ENCODE results near the gene TMEM255B. TPM values are rescaled to one million over a fixed set of nuclear protein-coding genes. Genes with fewer than 3 reads are reported as not detected.
"Not testable (repeated sequence)": the region's sequence is repeated elsewhere in the genome, so short reads cannot be mapped to it uniquely, and the experiment has no call there.

The TMEM255B gene
- total RNA-seq = 2.1 and 2.2 TPM in 2 replicates

DNA sequence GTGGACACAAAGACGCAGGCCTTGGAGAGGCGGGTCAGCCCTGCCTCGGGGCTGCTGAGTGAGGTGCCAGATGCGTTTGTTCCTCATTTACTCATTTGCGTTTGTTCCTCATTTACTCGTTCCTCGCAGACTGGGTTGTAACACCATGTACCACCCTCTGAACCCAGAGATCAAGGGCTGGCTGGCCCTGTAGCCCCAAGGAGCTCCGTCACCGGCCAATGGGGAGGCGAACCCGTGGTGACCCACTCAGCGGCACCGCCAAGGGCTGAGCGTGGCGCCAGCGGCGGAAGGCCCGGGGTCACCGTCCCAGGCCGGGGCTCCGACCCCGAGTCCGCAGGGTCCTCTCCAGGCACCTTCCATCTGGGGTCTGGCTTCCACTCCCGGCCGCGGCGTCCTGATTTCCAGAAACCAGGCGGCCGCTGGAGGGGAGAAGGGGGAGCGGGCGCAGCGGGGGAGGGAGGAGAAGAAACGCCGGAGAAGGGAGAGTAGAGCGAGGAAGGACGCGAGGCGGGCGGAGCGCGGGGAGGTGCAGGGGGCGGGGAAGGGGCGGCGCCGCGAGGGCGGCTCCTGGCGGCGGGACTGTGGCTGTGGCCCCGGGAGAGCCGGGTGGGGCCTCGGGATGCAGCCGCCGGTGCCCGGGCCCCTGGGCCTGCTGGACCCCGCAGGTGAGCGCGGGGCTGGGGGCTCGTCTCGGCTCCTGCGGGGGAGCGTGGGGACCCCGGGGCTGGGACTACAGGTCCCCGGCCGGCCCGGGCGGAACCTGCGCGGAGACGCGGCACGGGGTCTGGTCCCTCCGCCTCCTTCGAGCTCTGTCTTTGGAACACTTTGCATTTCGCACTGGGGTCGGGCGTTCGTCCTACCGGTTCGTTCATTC, at the start of gene TMEM255B:
Gene TMEM255B, plus strand, starts transcription at position 576 of the 874 bp plus-strand sequence. Its CDS starts 44 bp downstream, at position 620.
- intact Hi-C loops (cut with micrococcal nuclease) = no loop called here
- Mint-ChIP-seq H3K27ac (no peak within 1 kb of the TSS), H3K27me3 (ENCODE audit: low read depth) (peaks cover 44% of the 10 kb centered on the region)

DNA sequence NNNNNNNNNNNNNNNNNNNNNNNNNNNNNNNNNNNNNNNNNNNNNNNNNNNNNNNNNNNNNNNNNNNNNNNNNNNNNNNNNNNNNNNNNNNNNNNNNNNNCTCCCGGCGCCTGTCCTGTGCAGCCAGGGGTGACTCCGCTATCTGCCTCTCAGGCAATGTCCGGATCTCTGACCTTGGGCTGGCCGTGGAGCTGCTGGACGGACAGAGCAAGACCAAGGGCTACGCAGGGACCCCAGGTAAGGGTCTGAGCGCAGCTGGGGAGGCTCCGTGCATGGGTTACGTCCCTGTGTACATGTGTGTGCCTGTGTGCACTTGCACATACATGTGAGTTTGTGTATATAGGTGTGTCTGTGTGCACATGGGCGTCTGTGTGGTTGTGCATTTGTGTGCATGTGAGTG, 36.1 kb upstream of the TMEM255B start:
- no peak for DNase-seq (ENCODE audit: low spot score)
- Mint-ChIP-seq H3K27me3 (ENCODE audit: low read depth) (no peaks in the 10 kb centered on the region), H3K36me3 (ENCODE audit: low read depth) (no peaks in the 10 kb centered on the region), H3K9me3 (no peaks in the 10 kb centered on the region), H3K4me1 (ENCODE audit: low read depth) (peaks cover 4% of the 10 kb centered on the region), H3K27ac (no peak overlapping the region), H3K4me3 (ENCODE audit: low read depth) (no peak overlapping the region)
- intact Hi-C loops (cut with micrococcal nuclease) = no loop called here

More for the DNA sequence above, at the start of gene TMEM255B:
- Mint-ChIP-seq H3K4me1 (ENCODE audit: low read depth) (peaks cover 14% of the 10 kb centered on the region), H3K9me3 (no peaks in the 10 kb centered on the region), H3K4me3 (ENCODE audit: low read depth) (peak within 1 kb of the TSS; percentile 85), H3K36me3 (ENCODE audit: low read depth) (no peaks in the 10 kb centered on the region)
- peak; percentile 60 for DNase-seq (ENCODE audit: low spot score)

DNA sequence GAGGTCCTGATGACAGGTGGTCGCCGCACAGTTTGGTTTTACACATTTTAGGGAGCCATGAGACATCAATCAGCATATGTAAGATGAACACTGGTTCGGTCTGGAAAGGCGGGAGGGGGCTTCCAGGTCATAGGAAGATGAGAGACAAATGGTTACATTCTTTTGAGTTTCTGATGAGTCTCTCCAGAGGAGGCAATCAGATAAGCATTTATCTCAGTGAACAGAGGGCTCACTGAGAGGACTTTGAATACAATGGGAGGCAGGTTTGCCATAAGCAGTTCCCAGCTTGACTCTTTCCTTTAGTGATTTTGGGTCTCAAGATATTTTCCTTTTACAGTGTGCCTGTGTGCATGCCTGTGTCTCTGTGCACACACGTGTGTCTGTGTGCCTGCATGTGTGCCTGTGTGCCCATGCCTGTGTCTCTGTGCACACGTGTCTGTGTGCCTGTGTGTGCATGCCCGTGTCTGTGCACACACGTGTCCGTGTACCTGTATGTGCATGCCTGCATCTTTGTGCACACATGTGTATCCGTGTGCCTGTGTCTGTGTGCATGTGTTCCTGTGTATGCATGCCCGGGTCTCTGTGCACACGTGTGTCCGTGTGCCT, 35.5 kb upstream of the TMEM255B start:
- Mint-ChIP-seq H3K36me3 (ENCODE audit: low read depth) (no peaks in the 10 kb centered on the region), H3K9me3 (no peaks in the 10 kb centered on the region), H3K27ac (no peak overlapping the region), H3K4me1 (ENCODE audit: low read depth) (peaks cover 4% of the 10 kb centered on the region), H3K27me3 (ENCODE audit: low read depth) (no peaks in the 10 kb centered on the region), H3K4me3 (ENCODE audit: low read depth) (no peak overlapping the region)
- intact Hi-C loops (cut with micrococcal nuclease) = no loop called here
- no peak for DNase-seq (ENCODE audit: low spot score)

DNA sequence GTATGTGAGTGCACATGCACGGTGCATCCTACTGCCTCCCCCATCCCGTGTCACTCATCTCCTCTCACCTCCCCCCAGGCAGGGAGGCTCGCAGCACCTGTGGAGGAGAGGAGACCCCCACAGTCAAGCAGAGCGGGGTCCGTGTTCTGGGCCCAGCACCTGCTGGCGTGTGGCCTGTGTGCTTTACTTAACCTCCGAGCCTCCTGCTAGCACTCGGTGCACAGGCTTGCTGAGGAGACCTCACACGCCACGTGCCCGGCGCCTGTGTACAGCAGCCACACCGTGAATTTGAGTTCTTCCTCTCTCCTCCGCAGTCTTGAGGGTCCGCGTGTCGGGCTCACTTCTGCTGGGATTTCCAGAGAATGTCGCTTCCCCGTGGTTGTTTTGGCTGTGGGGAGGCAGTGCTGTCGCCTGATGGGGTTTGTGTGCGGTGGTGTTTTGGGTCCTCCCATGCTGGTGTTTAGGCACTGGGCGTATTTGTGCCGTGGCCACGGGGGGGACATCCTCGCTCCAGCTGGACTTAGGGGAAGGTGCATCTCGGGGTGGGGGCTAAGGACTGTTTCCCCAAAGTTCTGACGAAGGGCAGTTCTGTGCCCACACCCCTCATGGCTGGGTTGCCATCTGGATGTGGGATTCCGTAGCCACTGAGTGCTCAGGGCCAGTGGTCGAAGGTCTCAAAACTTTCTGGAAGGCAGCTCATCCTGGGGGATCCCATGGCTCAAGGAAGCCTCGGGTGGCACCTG, 34.8 kb upstream of the TMEM255B start:
- intact Hi-C loops (cut with micrococcal nuclease) = no loop called here
- Mint-ChIP-seq H3K4me3 (ENCODE audit: low read depth) (peak overlapping the region; percentile 40), H3K4me1 (ENCODE audit: low read depth) (peaks cover 4% of the 10 kb centered on the region), H3K27ac (peak overlapping the region; percentile 28), H3K36me3 (ENCODE audit: low read depth) (no peaks in the 10 kb centered on the region), H3K27me3 (ENCODE audit: low read depth) (no peaks in the 10 kb centered on the region), H3K9me3 (no peaks in the 10 kb centered on the region)
- DNase-seq (ENCODE audit: low spot score) = no peak

DNA sequence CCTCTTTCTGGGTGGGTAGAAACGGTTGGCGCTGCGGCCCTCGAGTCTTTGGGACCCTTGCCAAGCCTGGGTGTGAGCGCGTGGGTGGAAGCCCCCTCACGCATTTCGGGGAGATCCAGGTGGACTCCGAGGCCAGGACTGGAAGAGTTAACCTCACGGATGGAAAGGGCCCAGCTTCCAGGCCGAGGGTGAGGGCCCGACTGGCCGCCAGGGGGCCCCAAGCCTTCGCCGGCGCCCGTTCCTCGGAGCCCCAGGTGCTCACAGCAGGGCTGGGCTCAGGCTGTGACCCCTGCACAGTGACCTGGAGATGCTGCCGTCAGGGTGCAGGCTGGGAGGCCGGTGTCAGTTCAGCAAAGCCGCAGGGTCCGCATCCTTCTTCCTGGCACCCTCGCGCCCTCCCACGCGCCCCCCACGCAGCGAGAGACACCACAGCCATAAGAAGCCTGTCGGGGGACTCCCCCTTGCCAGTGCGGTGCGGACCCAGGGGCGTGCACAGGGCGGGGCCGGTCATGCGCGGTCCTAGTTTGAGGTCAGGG, 34.2 kb upstream of the TMEM255B start:
- Mint-ChIP-seq H3K36me3 (ENCODE audit: low read depth) (no peaks in the 10 kb centered on the region), H3K9me3 (no peaks in the 10 kb centered on the region), H3K4me3 (ENCODE audit: low read depth) (peak overlapping the region; percentile 70), H3K27ac (peak overlapping the region; percentile 80), H3K4me1 (ENCODE audit: low read depth) (peaks cover 4% of the 10 kb centered on the region), H3K27me3 (ENCODE audit: low read depth) (no peaks in the 10 kb centered on the region)
- peak; percentile 82 for DNase-seq (ENCODE audit: low spot score)
- intact Hi-C loops (cut with micrococcal nuclease) = no loop called here

DNA sequence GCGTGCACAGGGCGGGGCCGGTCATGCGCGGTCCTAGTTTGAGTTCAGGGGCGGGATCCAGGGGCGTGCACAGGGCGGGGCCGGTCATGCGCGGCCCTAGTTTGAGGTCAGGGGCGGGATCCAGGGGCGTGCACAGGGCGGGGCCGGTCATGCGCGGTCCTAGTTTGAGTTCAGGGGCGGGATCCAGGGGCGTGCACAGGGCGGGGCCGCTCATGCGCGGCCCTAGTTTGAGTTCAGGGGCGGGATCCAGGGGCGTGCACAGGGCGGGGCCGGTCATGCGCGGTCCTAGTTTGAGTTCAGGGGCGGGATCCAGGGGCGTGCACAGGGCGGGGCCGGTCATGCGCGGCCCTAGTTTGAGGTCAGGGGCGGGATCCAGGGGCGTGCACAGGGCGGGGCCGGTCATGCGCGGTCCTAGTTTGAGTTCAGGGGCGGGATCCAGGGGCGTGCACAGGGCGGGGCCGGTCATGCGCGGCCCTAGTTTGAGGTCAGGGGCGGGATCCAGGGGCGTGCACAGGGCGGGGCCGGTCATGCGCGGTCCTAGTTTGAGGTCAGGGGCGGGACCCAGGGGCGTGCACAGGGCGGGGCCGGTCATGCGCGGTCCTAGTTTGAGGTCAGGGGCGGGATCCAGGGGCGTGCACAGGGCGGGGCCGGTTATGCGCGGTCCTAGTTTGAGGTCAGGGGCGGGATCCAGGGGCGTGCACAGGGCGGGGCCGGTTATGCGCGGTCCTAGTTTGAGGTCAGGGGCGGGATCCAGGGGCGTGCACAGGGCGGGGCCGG, 33.5 kb upstream of the TMEM255B start:
- not testable (repeated sequence) for H3K4me3 Mint-ChIP-seq (ENCODE audit: low read depth)

DNA sequence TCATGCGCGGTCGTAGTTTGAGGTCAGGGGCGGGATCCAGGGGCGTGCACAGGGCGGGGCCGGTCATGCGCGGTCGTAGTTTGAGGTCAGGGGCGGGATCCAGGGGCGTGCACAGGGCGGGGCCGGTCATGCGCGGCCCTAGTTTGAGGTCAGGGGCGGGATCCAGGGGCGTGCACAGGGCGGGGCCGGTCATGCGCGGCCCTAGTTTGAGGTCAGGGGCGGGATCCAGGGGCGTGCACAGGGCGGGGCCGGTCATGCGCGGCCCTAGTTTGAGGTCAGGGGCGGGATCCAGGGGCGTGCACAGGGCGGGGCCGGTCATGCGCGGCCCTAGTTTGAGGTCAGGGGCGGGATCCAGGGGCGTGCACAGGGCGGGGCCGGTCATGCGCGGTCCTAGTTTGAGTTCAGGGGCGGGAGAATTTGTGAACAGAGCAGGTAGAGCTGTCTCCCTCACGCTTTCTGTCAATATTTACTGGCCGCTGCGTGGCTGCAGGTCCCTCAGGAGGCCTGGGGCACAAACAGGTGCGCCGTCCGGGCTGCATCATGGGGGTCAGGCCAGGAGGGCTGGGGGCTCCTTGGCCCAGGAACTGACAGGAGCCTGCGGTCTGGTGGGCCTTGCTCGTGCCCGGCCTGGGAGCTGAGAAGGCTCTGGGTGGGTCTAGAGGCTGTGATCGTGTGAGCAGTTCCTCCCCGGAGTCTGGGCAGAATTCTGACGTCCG, 32.8 kb upstream of the TMEM255B start:
- intact Hi-C loops (cut with micrococcal nuclease); H3K4me3 Mint-ChIP-seq (ENCODE audit: low read depth); H3K27me3 Mint-ChIP-seq (ENCODE audit: low read depth); H3K36me3 Mint-ChIP-seq (ENCODE audit: low read depth); H3K27ac Mint-ChIP-seq; H3K4me1 Mint-ChIP-seq (ENCODE audit: low read depth); H3K9me3 Mint-ChIP-seq: not testable (repeated sequence)
- DNase-seq (ENCODE audit: low spot score) = peak; percentile 44

More for the DNA sequence above, 33.5 kb upstream of the TMEM255B start:
- peak overlapping the region; percentile 80 for H3K27ac Mint-ChIP-seq
- DNase-seq (ENCODE audit: low spot score) = peak; percentile 56
- H3K4me1 Mint-ChIP-seq (ENCODE audit: low read depth); H3K36me3 Mint-ChIP-seq (ENCODE audit: low read depth); H3K9me3 Mint-ChIP-seq; H3K27me3 Mint-ChIP-seq (ENCODE audit: low read depth); intact Hi-C loops (cut with micrococcal nuclease): not testable (repeated sequence)

DNA sequence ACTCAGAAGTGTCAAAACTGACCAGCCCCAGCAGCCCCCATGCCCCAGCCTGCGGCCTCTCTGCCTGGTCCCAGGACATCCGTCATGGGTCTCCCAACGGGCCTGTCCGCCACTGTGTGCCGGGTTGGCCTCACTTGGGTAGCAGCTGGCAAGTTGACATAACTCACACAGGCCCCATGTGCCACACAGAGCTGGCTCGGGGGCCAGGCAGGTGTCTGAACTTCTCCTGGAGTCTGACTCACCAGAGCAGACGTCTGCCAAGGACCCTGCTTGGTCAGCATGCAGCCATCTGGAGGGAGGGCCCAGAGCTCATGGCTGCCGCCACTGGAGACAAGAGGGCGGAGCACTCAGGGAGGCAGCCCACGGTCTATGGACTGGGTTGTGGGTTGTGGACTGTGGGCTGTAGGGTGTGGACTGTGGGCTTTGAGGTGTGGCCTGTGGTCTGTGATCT, 32.0 kb upstream of the TMEM255B start:
- Mint-ChIP-seq H3K4me1 (ENCODE audit: low read depth) (peaks cover 4% of the 10 kb centered on the region), H3K27me3 (ENCODE audit: low read depth) (no peaks in the 10 kb centered on the region), H3K36me3 (ENCODE audit: low read depth) (no peaks in the 10 kb centered on the region), H3K9me3 (no peaks in the 10 kb centered on the region), H3K27ac (no peak overlapping the region), H3K4me3 (ENCODE audit: low read depth) (peak overlapping the region; percentile 33)
- no peak for DNase-seq (ENCODE audit: low spot score)
- intact Hi-C loops (cut with micrococcal nuclease) = no loop called here

DNA sequence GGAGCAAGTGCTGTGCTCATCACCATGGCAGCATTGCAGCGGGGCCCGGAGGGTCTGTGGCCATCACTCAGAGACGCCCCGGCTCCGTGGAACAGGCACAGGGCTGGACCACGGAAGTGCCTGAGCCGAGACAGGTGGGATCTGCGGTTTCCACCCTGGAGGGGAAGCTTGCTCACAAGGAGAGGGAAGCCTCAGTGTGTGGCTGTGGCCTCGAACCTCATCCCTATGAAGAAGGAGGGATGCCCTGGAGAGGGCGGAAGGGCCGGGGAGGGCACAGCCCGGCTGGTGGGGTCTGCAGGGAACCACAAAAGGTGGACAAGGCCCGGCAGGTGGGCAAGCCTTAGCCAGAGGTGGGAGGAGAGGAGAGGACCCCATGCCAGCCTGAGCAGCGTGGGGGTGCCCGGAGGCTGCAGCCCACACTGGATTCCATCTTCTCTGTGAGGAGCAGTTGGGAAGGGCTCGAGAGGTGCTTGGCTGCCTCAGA, 30.4 kb upstream of the TMEM255B start:
- DNase-seq (ENCODE audit: low spot score) = no peak
- H3K4me1 Mint-ChIP-seq (ENCODE audit: low read depth) = peaks cover 4% of the 10 kb centered on the region
- no peak overlapping the region for H3K4me3 Mint-ChIP-seq (ENCODE audit: low read depth)
- H3K27ac Mint-ChIP-seq = no peak overlapping the region
- H3K27me3 Mint-ChIP-seq (ENCODE audit: low read depth) = no peaks in the 10 kb centered on the region
- intact Hi-C loops (cut with micrococcal nuclease) = no loop called here
- H3K9me3 Mint-ChIP-seq = no peaks in the 10 kb centered on the region
- no peaks in the 10 kb centered on the region for H3K36me3 Mint-ChIP-seq (ENCODE audit: low read depth)

DNA sequence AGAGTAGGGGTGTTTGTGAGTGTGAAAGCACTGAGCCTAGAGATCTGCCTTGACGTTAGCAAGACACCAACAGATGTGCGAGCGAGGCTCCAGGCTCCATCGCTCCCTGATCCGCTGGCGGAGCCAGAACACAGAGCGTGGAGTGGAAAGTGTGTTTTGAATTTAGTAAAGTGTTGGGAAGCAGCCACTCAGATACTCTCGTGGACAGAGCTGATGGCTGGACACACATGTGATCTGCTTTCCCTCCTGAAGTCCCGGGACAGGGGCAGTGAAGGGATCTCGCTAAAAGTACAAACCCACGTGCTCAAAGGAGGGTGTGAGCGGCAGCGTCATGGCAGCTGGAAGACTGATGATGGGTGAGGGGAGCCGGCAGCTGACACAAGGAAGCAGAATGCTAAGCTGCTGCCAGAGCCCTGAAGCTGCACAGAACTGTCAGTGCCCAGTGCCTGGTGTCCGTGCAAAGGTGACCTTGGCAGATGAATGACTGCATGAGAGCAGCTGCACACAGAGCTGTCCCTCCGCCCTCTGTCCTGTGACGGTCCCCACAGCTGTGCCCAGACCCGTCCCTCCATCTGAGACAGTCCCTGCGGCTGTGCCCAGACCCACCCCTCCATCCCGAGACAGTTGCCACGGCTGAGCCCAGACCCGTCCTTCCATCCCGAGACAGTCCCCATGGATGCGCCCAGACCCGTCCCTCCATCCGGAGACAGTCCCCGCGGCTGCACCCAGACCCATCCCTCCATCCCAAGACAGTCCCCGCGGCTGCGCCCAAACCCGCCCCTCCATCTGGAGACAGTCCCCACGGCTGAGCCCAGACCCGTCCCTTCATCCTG, 29.6 kb upstream of the TMEM255B start:
- Mint-ChIP-seq H3K4me3 (ENCODE audit: low read depth) (no peak overlapping the region), H3K9me3 (no peaks in the 10 kb centered on the region), H3K27ac (no peak overlapping the region), H3K4me1 (ENCODE audit: low read depth) (peaks cover 3% of the 10 kb centered on the region), H3K27me3 (ENCODE audit: low read depth) (no peaks in the 10 kb centered on the region), H3K36me3 (ENCODE audit: low read depth) (no peaks in the 10 kb centered on the region)
- DNase-seq (ENCODE audit: low spot score) = no peak
- intact Hi-C loops (cut with micrococcal nuclease) = no loop called here

DNA sequence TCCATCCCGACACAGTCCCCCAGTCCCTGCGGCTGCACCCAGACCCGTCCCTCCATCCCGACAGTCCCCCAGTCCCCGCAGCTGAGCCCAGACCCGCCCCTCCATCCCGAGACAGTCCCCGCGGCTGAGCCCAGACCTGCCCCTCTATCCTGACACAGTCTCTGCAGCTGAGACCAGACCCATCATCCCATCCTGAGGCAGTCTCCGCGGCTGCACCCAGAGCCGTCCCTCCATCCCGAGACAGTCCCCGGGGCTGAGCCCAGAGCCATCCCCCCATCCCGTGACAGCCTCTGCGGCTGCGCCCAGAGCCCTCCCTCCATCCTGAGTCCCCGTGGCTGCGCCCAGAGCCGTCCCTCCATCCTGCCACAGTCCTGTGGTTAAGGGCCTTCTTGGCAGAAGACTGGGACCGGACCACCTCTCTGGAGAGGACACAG, 28.8 kb upstream of the TMEM255B start:
- no peaks in the 10 kb centered on the region for H3K4me1 Mint-ChIP-seq (ENCODE audit: low read depth)
- H3K36me3 Mint-ChIP-seq (ENCODE audit: low read depth) = no peaks in the 10 kb centered on the region
- H3K4me3 Mint-ChIP-seq (ENCODE audit: low read depth) = no peak overlapping the region
- H3K9me3 Mint-ChIP-seq = no peaks in the 10 kb centered on the region
- H3K27ac Mint-ChIP-seq = no peak overlapping the region
- no peaks in the 10 kb centered on the region for H3K27me3 Mint-ChIP-seq (ENCODE audit: low read depth)
- intact Hi-C loops (cut with micrococcal nuclease) = no loop called here
- DNase-seq (ENCODE audit: low spot score) = no peak
